Measurements from ENCODE around the gene GNG3.
"Not testable (repeated sequence)": the region's sequence is repeated elsewhere in the genome, so short reads cannot be mapped to it uniquely, and the experiment has no call there.

The GNG3 gene

DNA sequence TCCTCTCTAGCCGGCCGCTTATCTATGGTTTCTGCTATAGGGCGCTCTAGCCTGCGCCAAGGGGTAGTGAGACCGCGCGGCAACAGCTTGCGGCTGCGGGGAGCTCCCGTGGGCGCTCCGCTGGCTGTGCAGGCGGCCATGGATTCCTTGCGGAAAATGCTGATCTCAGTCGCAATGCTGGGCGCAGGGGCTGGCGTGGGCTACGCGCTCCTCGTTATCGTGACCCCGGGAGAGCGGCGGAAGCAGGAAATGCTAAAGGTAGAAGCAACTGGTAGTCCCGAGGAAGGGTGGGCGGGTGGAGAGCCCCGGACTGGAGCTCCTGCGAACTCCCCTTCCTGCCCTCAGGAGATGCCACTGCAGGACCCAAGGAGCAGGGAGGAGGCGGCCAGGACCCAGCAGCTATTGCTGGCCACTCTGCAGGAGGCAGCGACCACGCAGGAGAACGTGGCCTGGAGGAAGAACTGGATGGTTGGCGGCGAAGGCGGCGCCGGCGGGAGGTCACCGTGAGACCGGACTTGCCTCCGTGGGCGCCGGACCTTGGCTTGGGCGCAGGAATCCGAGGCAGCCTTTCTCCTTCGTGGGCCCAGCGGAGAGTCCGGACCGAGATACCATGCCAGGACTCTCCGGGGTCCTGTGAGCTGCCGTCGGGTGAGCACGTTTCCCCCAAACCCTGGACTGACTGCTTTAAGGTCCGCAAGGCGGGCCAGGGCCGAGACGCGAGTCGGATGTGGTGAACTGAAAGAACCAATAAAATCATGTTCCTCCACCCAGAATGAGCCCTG is 35.7 kb upstream of the GNG3 start, which contains the start of the genes LBHD1 and UQCC3:
Gene LBHD1, minus strand, starts transcription at position 660 of the 782 bp plus-strand sequence. CDS start 2,236 bp downstream, outside the sequence.
Gene UQCC3, plus strand, starts transcription at position 66 of the 782 bp plus-strand sequence. Its CDS starts 73 bp downstream, at position 139.
- Histone ChIP-seq H3K36me3 (ENCODE audit: control insufficient read depth in 1 of 2, insufficient read depth in 2 of 2, low read length in 2 of 2) (peaks cover 7 to 12% of the 10 kb centered on the region in 2 donors), H3K4me1 (ENCODE audit: control insufficient read depth in 1 of 2, insufficient read depth in 2 of 2, low read length in 2 of 2) (peaks cover 42 to 53% of the 10 kb centered on the region in 2 donors), H3K27me3 (ENCODE audit: control insufficient read depth in 1 of 2, insufficient read depth in 2 of 2, low read length in 2 of 2) (no peaks in the 10 kb centered on the region), H3K4me3 (ENCODE audit: low read depth in 1 of 2, low read length in 2 of 2) (peak within 1 kb of the TSS; percentile 84 to 99), H3K9ac (ENCODE audit: low read depth in 1 of 2, low read length in 2 of 2) (peak within 1 kb of the TSS; percentile 92 to 96), H3K9me3 (ENCODE audit: control insufficient read depth in 1 of 2, low read length in 2 of 2) (no peaks in the 10 kb centered on the region), H3K27ac (ENCODE audit: low read depth, low read length) (peak within 1 kb of the TSS; percentile 80)

DNA sequence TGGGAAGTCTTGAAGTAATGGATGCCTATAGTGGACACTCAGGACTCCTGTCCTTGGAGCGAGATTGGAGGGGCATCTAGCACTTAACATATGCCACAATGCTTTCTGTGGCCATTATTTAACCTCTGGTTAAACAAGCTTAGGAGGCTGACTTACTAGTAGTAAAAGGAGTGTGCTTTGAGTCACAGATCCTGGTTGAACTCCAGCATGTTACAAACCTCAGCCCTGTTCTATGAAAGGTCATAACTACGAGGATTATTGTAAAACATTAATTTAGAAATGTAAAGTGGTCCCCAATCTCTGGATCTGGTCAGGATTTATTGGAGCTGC is 34.3 kb upstream of the GNG3 start:
- Histone ChIP-seq H3K4me3 (ENCODE audit: low read depth in 1 of 2, low read length in 2 of 2) (peak overlapping the region; percentile 45 to 99), H3K27ac (ENCODE audit: low read depth, low read length) (no peak overlapping the region), H3K27me3 (ENCODE audit: control insufficient read depth in 1 of 2, insufficient read depth in 2 of 2, low read length in 2 of 2) (no peaks in the 10 kb centered on the region), H3K9me3 (ENCODE audit: control insufficient read depth in 1 of 2, low read length in 2 of 2) (no peaks in the 10 kb centered on the region), H3K9ac (ENCODE audit: low read depth in 1 of 2, low read length in 2 of 2) (peak overlapping the region in 1 of 2 donors; percentile 26), H3K4me1 (ENCODE audit: control insufficient read depth in 1 of 2, insufficient read depth in 2 of 2, low read length in 2 of 2) (peaks cover 37 to 51% of the 10 kb centered on the region in 2 donors), H3K36me3 (ENCODE audit: control insufficient read depth in 1 of 2, insufficient read depth in 2 of 2, low read length in 2 of 2) (peaks cover 14% of the 10 kb centered on the region in 2 donors)

DNA sequence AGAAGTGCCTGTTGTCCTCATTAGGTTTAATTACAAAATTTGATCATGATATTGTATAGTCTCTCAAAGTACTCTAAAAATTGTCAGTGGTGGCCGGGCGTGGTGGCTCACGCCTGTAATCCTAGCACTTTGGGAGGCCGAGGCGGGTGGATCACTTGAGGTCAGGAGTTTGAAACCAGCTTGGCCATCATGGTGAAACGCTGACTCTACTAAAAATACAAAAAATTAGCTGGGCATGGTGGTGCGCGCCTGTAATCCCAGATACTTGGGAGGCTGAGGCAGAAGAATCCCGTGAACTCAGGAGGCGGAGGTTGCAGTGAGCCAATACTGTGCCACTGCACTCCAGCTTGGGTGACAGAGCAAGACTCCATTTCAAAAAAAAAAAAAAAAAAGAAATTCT is 32.1 kb upstream of the GNG3 start:
- not testable (repeated sequence) for H3K9ac ChIP-seq (ENCODE audit: low read depth in 1 of 2, low read length in 2 of 2); H3K27me3 ChIP-seq (ENCODE audit: control insufficient read depth in 1 of 2, insufficient read depth in 2 of 2, low read length in 2 of 2); H3K9me3 ChIP-seq (ENCODE audit: control insufficient read depth in 1 of 2, low read length in 2 of 2); H3K27ac ChIP-seq (ENCODE audit: low read depth, low read length); H3K4me3 ChIP-seq (ENCODE audit: low read depth in 1 of 2, low read length in 2 of 2)
- peaks cover 14% of the 10 kb centered on the region in 2 donors for H3K36me3 ChIP-seq (ENCODE audit: control insufficient read depth in 1 of 2, insufficient read depth in 2 of 2, low read length in 2 of 2)
- H3K4me1 ChIP-seq (ENCODE audit: control insufficient read depth in 1 of 2, insufficient read depth in 2 of 2, low read length in 2 of 2), result peaks cover 29 to 46% of the 10 kb centered on the region in 2 donors

DNA sequence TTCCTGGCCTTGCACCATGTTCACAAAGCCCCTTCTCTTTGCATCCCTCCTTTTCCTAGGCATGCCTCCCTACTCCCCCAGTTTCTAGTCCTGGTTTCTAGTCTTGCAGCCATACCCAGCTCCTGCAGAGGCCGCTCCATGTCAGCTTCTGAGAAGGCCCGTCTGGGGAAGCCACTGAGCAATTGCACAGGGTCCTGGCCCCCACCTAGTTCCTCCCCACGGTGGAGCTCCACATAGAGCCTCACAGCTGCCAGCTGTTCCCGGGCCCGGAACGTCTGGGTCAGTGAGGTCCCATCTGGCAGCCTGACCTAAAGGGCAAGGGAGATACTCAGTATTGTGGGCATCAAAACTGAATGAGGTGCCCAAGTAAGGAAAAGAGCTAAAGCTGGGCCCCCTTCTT is 30.8 kb upstream of the GNG3 start:
- Histone ChIP-seq H3K27me3 (ENCODE audit: control insufficient read depth in 1 of 2, insufficient read depth in 2 of 2, low read length in 2 of 2) (no peaks in the 10 kb centered on the region), H3K27ac (ENCODE audit: low read depth, low read length) (no peak overlapping the region), H3K4me3 (ENCODE audit: low read depth in 1 of 2, low read length in 2 of 2) (no peak overlapping the region), H3K9ac (ENCODE audit: low read depth in 1 of 2, low read length in 2 of 2) (peak overlapping the region in 1 of 2 donors; percentile 9), H3K36me3 (ENCODE audit: control insufficient read depth in 1 of 2, insufficient read depth in 2 of 2, low read length in 2 of 2) (peaks cover 14% of the 10 kb centered on the region in 2 donors), H3K9me3 (ENCODE audit: control insufficient read depth in 1 of 2, low read length in 2 of 2) (no peaks in the 10 kb centered on the region), H3K4me1 (ENCODE audit: control insufficient read depth in 1 of 2, insufficient read depth in 2 of 2, low read length in 2 of 2) (peaks cover 29 to 37% of the 10 kb centered on the region in 2 donors)

DNA sequence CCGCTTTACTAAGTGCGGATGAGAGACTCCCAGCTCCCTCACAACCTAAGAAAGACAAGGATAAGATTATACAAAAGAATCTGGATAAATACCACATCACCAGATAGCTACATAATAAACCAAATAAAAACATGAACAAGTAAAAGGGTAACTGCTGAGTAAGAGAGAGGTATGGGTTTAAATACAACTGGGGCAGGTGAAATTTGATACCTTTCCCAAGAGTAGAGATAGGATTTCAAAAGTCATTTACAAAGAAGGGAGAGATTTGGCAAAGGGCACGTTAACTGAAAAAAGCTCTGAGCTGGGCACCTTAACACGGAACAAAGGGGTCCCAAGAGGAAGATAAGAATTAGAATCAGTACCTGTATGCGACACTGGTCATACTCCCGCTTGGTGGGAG is 30.3 kb upstream of the GNG3 start:
- Histone ChIP-seq H3K4me1 (ENCODE audit: control insufficient read depth in 1 of 2, insufficient read depth in 2 of 2, low read length in 2 of 2) (peaks cover 29 to 32% of the 10 kb centered on the region in 2 donors), H3K27me3 (ENCODE audit: control insufficient read depth in 1 of 2, insufficient read depth in 2 of 2, low read length in 2 of 2) (no peaks in the 10 kb centered on the region), H3K36me3 (ENCODE audit: control insufficient read depth in 1 of 2, insufficient read depth in 2 of 2, low read length in 2 of 2) (peaks cover 14% of the 10 kb centered on the region in 2 donors), H3K4me3 (ENCODE audit: low read depth in 1 of 2, low read length in 2 of 2) (no peak overlapping the region), H3K9me3 (ENCODE audit: control insufficient read depth in 1 of 2, low read length in 2 of 2) (no peaks in the 10 kb centered on the region), H3K27ac (ENCODE audit: low read depth, low read length) (no peak overlapping the region), H3K9ac (ENCODE audit: low read depth in 1 of 2, low read length in 2 of 2) (no peak overlapping the region)

DNA sequence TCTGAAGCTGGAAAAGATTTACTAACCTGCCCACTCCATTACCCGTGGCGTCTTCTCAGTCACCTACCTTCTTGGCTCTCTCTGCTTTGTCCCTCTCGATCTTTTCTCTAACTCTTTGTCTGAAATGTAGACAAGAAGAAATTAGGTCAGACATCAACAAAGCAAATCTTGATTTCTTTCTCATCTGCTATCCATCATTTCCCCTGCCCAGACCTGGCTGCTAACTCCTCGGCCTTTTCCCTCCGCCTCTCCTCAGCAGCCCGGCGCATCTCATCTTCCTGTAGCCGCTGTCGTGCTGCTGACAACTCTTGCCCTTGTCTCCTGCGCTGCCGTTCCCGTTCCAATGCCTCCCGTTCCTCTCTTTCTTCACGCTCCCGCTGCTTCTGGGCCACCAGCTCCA is 29.8 kb upstream of the GNG3 start:
- H3K9ac ChIP-seq (ENCODE audit: low read depth in 1 of 2, low read length in 2 of 2), result peak overlapping the region; percentile 90 to 94
- H3K27me3 ChIP-seq (ENCODE audit: control insufficient read depth in 1 of 2, insufficient read depth in 2 of 2, low read length in 2 of 2), result no peaks in the 10 kb centered on the region
- H3K4me3 ChIP-seq (ENCODE audit: low read depth in 1 of 2, low read length in 2 of 2), result peak overlapping the region; percentile 97 to 99
- H3K27ac ChIP-seq (ENCODE audit: low read depth, low read length), result no peak overlapping the region
- H3K36me3 ChIP-seq (ENCODE audit: control insufficient read depth in 1 of 2, insufficient read depth in 2 of 2, low read length in 2 of 2), result peaks cover 14% of the 10 kb centered on the region in 2 donors
- H3K9me3 ChIP-seq (ENCODE audit: control insufficient read depth in 1 of 2, low read length in 2 of 2), result no peaks in the 10 kb centered on the region
- H3K4me1 ChIP-seq (ENCODE audit: control insufficient read depth in 1 of 2, insufficient read depth in 2 of 2, low read length in 2 of 2), result peaks cover 25 to 27% of the 10 kb centered on the region in 2 donors

DNA sequence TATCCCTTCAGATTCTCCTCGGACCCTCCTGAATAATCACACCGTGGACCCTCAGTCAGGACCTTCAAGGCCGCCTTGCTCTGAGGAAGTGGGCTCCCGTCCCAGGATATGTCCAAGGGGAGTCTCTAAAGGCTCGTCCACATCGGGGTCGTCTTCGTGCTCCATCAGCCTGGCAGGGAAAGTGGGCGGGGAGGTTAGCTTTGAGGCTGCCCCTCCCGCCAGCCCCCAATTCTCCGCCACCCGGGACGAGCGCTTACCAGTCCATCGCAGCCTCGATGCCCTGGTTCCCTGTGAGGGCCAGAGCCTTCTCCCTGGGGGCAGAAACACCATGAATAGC is 29.1 kb upstream of the GNG3 start:
- Histone ChIP-seq H3K27ac (ENCODE audit: low read depth, low read length) (peak overlapping the region; percentile 81), H3K4me1 (ENCODE audit: control insufficient read depth in 1 of 2, insufficient read depth in 2 of 2, low read length in 2 of 2) (peaks cover 18 to 20% of the 10 kb centered on the region in 2 donors)

DNA sequence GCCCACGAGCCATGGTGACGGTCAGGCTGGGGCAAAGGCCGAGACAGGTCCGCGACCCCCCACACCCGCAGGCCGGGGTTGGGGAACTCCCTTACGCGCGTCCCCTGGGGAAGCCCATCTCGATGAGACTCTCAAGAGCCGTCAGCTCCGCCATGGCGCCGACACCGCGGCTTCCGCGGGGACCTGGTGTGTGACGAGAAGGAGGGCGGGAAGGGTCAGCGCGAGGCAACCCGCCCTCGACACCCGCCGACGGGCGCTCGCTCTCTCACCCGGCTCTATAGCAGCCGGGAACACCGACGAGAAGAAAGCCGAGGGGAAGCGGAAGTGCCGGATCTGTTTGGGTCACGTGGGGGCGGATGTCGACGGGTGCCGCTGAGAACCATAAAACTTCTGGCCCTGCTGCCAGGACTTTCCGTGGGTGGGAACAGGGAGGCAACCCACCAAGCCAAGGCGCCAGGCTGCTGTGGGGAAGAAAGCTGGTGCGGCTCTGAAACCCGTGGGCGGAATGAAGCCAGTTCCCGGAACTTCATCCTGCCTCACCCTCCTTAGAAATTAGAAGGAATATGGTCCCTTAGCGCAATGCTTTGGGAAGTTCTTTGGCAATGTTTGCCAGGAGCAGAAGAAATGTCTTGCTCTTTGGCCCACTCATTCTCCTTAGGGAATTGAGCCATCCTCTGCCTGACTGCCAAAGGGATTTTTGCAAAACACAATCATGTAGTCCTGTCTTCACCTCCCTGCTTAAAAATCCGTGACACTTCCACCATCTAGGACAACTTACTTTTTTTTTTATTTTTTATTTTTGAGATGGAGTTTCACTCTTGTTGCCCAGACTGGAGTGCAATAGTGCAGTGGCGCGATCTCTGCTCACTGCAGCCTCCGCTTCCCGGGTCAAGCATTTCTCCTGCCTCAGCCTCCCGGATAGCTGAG is 28.4 kb upstream of the GNG3 start, which contains the start of gene UBXN1:
Gene UBXN1, minus strand, starts transcription at position 304 of the 927 bp plus-strand sequence. Its CDS starts 150 bp downstream, at position 154.
- peak within 1 kb of the TSS; percentile 81 for H3K27ac ChIP-seq (ENCODE audit: low read depth, low read length)
- H3K4me3 ChIP-seq (ENCODE audit: low read depth in 1 of 2, low read length in 2 of 2), result peak within 1 kb of the TSS; percentile 97 to 99
- H3K36me3 ChIP-seq (ENCODE audit: control insufficient read depth in 1 of 2, insufficient read depth in 2 of 2, low read length in 2 of 2), result peaks cover 8 to 14% of the 10 kb centered on the region in 2 donors
- peak within 1 kb of the TSS; percentile 90 to 94 for H3K9ac ChIP-seq (ENCODE audit: low read depth in 1 of 2, low read length in 2 of 2)
- no peaks in the 10 kb centered on the region for H3K9me3 ChIP-seq (ENCODE audit: control insufficient read depth in 1 of 2, low read length in 2 of 2)
- H3K27me3 ChIP-seq (ENCODE audit: control insufficient read depth in 1 of 2, insufficient read depth in 2 of 2, low read length in 2 of 2), result no peaks in the 10 kb centered on the region
- H3K4me1 ChIP-seq (ENCODE audit: control insufficient read depth in 1 of 2, insufficient read depth in 2 of 2, low read length in 2 of 2), result peaks cover 16 to 17% of the 10 kb centered on the region in 2 donors

More for the DNA sequence above, 29.1 kb upstream of the GNG3 start:
- peak overlapping the region; percentile 97 to 99 for H3K4me3 ChIP-seq (ENCODE audit: low read depth in 1 of 2, low read length in 2 of 2)
- no peaks in the 10 kb centered on the region for H3K9me3 ChIP-seq (ENCODE audit: control insufficient read depth in 1 of 2, low read length in 2 of 2)
- H3K36me3 ChIP-seq (ENCODE audit: control insufficient read depth in 1 of 2, insufficient read depth in 2 of 2, low read length in 2 of 2), result peaks cover 10 to 14% of the 10 kb centered on the region in 2 donors
- H3K27me3 ChIP-seq (ENCODE audit: control insufficient read depth in 1 of 2, insufficient read depth in 2 of 2, low read length in 2 of 2), result no peaks in the 10 kb centered on the region
- H3K9ac ChIP-seq (ENCODE audit: low read depth in 1 of 2, low read length in 2 of 2), result peak overlapping the region; percentile 90 to 94

DNA sequence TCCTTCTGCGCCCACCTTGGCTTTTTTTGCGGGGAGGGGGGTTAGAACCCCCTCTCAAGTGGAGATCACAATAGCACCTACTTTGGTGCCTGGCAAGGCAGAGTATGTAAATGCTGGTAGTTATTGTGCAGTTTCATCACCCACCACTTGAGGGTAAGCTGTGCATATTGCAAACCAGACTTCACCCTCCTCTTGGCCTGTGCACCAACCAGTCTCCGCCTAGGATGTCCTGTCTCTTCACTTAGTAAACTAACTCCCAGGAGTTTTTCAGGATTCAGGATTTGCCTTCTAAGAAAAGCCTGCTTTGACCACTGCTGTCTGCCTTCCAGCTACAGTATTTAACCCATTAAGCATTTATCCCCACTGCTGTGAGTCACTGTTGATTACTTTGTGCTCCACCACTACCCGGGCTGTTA is 26.6 kb upstream of the GNG3 start:
- Histone ChIP-seq H3K9ac (ENCODE audit: low read depth in 1 of 2, low read length in 2 of 2) (no peak overlapping the region), H3K4me1 (ENCODE audit: control insufficient read depth in 1 of 2, insufficient read depth in 2 of 2, low read length in 2 of 2) (peaks cover 16 to 17% of the 10 kb centered on the region in 2 donors), H3K36me3 (ENCODE audit: control insufficient read depth in 1 of 2, insufficient read depth in 2 of 2, low read length in 2 of 2) (peaks cover 8 to 14% of the 10 kb centered on the region in 2 donors), H3K27ac (ENCODE audit: low read depth, low read length) (no peak overlapping the region), H3K4me3 (ENCODE audit: low read depth in 1 of 2, low read length in 2 of 2) (no peak overlapping the region), H3K27me3 (ENCODE audit: control insufficient read depth in 1 of 2, insufficient read depth in 2 of 2, low read length in 2 of 2) (no peaks in the 10 kb centered on the region), H3K9me3 (ENCODE audit: control insufficient read depth in 1 of 2, low read length in 2 of 2) (no peaks in the 10 kb centered on the region)
